H9 (cell line): ENCODE data around the gene LIN54. TPM values are rescaled to one million over a fixed set of nuclear protein-coding genes. Genes with fewer than 3 reads are reported as not detected.

ENCODE experiments used
- DNase-seq: peaks from one replicate; pipeline ENCODE4 v3.0.0-alpha.2; 2017
- H2AFZ ChIP-seq: one replicate; pipeline ENCODE4 v1.6.1; 2013; ENCODE audit warnings: mild to moderate bottlenecking, low read length, control low read depth, moderate library complexity
- H2AK5ac ChIP-seq: 2 replicates; pipeline ENCODE4 v1.6.1; 2013; ENCODE audit warnings: low read length, control low read depth, mixed read lengths; ENCODE audit not compliant: insufficient read length
- H2BK120ac ChIP-seq: one replicate; pipeline ENCODE4 v1.6.1; 2013; ENCODE audit warnings: low read depth, mild to moderate bottlenecking, low read length, control low read depth, inconsistent platforms; ENCODE audit not compliant: poor library complexity, severe bottlenecking
- H2BK12ac ChIP-seq: 2 replicates; pipeline ENCODE4 v1.6.1; 2013; ENCODE audit warnings: low read length, control low read depth, mixed read lengths, low read depth; ENCODE audit not compliant: insufficient read length
- H2BK15ac ChIP-seq: 2 replicates; pipeline ENCODE4 v1.6.1; 2013; ENCODE audit warnings: low read depth, low read length, control low read depth
- H2BK20ac ChIP-seq: one replicate; pipeline ENCODE4 v1.6.1; 2013; ENCODE audit warnings: low read depth, mild to moderate bottlenecking, low read length, control low read depth, inconsistent platforms; ENCODE audit not compliant: poor library complexity, severe bottlenecking
- H2BK5ac ChIP-seq: 2 replicates; pipeline ENCODE4 v1.6.1; 2013; ENCODE audit warnings: low read length, control low read depth, mixed read lengths; ENCODE audit not compliant: insufficient read length
- H3K14ac ChIP-seq: 2 replicates; pipeline ENCODE4 v1.6.1; 2013; ENCODE audit warnings: low read length, control low read depth; ENCODE audit not compliant: insufficient read depth
- H3K18ac ChIP-seq: 2 replicates; pipeline ENCODE4 v1.6.1; 2013; ENCODE audit warnings: low read depth, mild to moderate bottlenecking, mixed read lengths, low read length, control low read depth; ENCODE audit not compliant: insufficient read length
- H3K23ac ChIP-seq: 2 replicates; pipeline ENCODE4 v1.6.1; 2013; ENCODE audit warnings: low read length, control low read depth, mixed read lengths, low read depth; ENCODE audit not compliant: insufficient read length
- H3K23me2 ChIP-seq: 2 replicates; pipeline ENCODE4 v1.6.1; 2013; ENCODE audit warnings: low read depth, mild to moderate bottlenecking, mixed read lengths, low read length, control low read depth; ENCODE audit not compliant: insufficient read length, poor library complexity, severe bottlenecking
- H3K27ac ChIP-seq: 2 replicates; pipeline ENCODE4 v1.5.1; 2013; ENCODE audit warnings: low read length, control low read depth, mixed read lengths, low read depth; ENCODE audit not compliant: insufficient read length
- H3K27me3 ChIP-seq: 2 replicates; pipeline ENCODE4 v1.6.1; 2013; ENCODE audit warnings: low read length, control low read depth, inconsistent platforms; ENCODE audit not compliant: insufficient read depth
- H3K4ac ChIP-seq: 2 replicates; pipeline ENCODE4 v1.6.1; 2013; ENCODE audit warnings: low read depth, mild to moderate bottlenecking, control low read depth, inconsistent platforms, low read length, moderate library complexity
- H3K4me1 ChIP-seq: 2 replicates; pipeline ENCODE4 v1.6.1; 2013; ENCODE audit warnings: low read length, control low read depth, inconsistent platforms; ENCODE audit not compliant: insufficient read depth
- H3K4me2 ChIP-seq: 2 replicates; pipeline ENCODE4 v1.6.1; 2013; ENCODE audit warnings: low read length, control low read depth, mixed read lengths; ENCODE audit not compliant: insufficient read length, insufficient read depth
- H3K56ac ChIP-seq: 2 replicates; pipeline ENCODE4 v1.6.1; 2013; ENCODE audit warnings: low read depth, mild to moderate bottlenecking, mixed read lengths, low read length, control low read depth; ENCODE audit not compliant: insufficient read length
- H3K79me1 ChIP-seq: 2 replicates; pipeline ENCODE4 v1.6.1; 2013; ENCODE audit warnings: low read depth, mild to moderate bottlenecking, moderate library complexity, low read length, control low read depth, inconsistent platforms; ENCODE audit not compliant: insufficient read depth, poor library complexity, severe bottlenecking
- H3K79me2 ChIP-seq: 2 replicates; pipeline ENCODE4 v1.6.1; 2013; ENCODE audit warnings: low read length, control low read depth, inconsistent platforms; ENCODE audit not compliant: insufficient read depth
- H3K9ac ChIP-seq: 2 replicates; pipeline ENCODE4 v1.6.1; 2013; ENCODE audit warnings: low read length, control low read depth, mixed read lengths; ENCODE audit not compliant: insufficient read length; ENCODE audit errors: extremely low read depth
- H3K9me3 ChIP-seq: one replicate; pipeline ENCODE4 v1.6.1; 2013; ENCODE audit warnings: low read depth, low read length, inconsistent platforms; ENCODE audit not compliant: control insufficient read depth
- H3T11ph ChIP-seq: one replicate; pipeline ENCODE4 v1.6.1; 2013; ENCODE audit warnings: mild to moderate bottlenecking, low read length, control low read depth, inconsistent platforms
- H4K20me1 ChIP-seq: one replicate; pipeline ENCODE4 v1.6.1; 2013; ENCODE audit not compliant: control insufficient read depth, insufficient read length, insufficient read depth
- H4K5ac ChIP-seq: 2 replicates; pipeline ENCODE4 v1.6.1; 2013; ENCODE audit warnings: low read depth, mild to moderate bottlenecking, mixed read lengths, low read length, control low read depth; ENCODE audit not compliant: insufficient read length
- H4K8ac ChIP-seq: replicated peaks from 2 replicates; pipeline ENCODE4 v1.6.1; 2013; ENCODE audit warnings: low read length, control low read depth, mixed read lengths, low read depth; ENCODE audit not compliant: insufficient read length
- H4K91ac ChIP-seq: 2 replicates; pipeline ENCODE4 v1.6.1; 2013; ENCODE audit warnings: low read depth, mild to moderate bottlenecking, moderate library complexity, mixed read lengths, low read length, control low read depth; ENCODE audit not compliant: insufficient read length
- H3K27ac Mint-ChIP-seq, 3 experiments: 2 replicates in 2 of 3; 3 replicates in 1 of 3; pipeline ENCODE4 v1.8.0; 2020 to 2021; ENCODE audit warnings: mixed read lengths in 3 of 3, mild to moderate bottlenecking in 1 of 3, moderate library complexity in 1 of 3
- H3K27me3 Mint-ChIP-seq: 2 replicates; pipeline ENCODE4 v1.8.0; 2021; ENCODE audit warnings: low read depth, mild to moderate bottlenecking, moderate library complexity, mixed read lengths
- H3K36me3 Mint-ChIP-seq, 3 experiments: 2 replicates in 2 of 3; 3 replicates in 1 of 3; pipeline ENCODE4 v1.8.0; 2020 to 2021; ENCODE audit warnings: low read depth in 3 of 3, mixed read lengths in 3 of 3; ENCODE audit not compliant: insufficient read depth in 1 of 3
- H3K4me1 Mint-ChIP-seq, 2 experiments: 2 replicates each; pipeline ENCODE4 v1.8.0; 2020; ENCODE audit warnings: mixed read lengths in 2 of 2
- H3K4me3 Mint-ChIP-seq, 2 experiments: 2 replicates in 1 of 2; 3 replicates in 1 of 2; pipeline ENCODE4 v1.8.0; 2020 to 2021; ENCODE audit warnings: mild to moderate bottlenecking in 2 of 2, mixed read lengths in 2 of 2, moderate library complexity in 1 of 2
- H3K9me3 Mint-ChIP-seq, 2 experiments: 2 replicates in 1 of 2; 3 replicates in 1 of 2; pipeline ENCODE4 v1.8.0; 2020; ENCODE audit warnings: mild to moderate bottlenecking in 2 of 2, mixed read lengths in 2 of 2, moderate library complexity in 1 of 2
- WGBS: extraction: QIAGEN DNeasy Blood & Tissue Kit; methylation state at CpG from one replicate; pipeline ENCODE4 v1.1.7; 2013; ENCODE audit warnings: missing lambda C conversion rate, low lambda C conversion rate, mixed read lengths; ENCODE audit not compliant: insufficient read length; ENCODE audit errors: extremely low coverage; 5-methylcytosine and 5-hydroxymethylcytosine counted together
- total RNA-seq: library from RNA; stranded (reverse); gene quantifications from 2 replicates; pipeline ENCODE4 v1.2.1, GENCODE V29; 2021
- TF ChIP-seq, protein P1 (sequence below): fragments of 200-600 bp; sonication (generic); conservative IDR thresholded peaks from 3 replicates; pipeline ENCODE4 v1.8.0; 2021; ENCODE audit warnings: antibody characterized with exemption, mild to moderate bottlenecking

Gene LIN54
- total RNA-seq, 1 experiment from 2014 or later: 16.3 TPM

DNA sequence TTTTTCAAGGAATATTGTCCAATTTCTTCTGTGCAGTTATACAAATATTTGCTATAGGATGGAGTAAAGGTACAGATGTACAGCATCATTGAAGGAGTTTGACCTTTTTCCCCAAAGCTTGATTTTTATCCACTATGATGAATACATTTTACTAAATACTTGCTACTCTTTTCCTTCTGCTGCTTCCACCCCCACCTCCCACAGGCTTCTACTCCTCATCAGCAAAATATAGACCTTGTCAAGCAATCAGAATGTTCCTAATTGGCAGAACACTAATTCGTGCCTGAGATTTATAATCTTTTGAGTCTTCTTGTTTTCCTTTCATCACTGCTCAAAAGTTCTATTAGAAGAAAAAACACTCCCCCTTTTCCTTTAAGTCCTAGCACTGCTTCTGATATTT, 113.9 kb downstream of the LIN54 start:
- no peaks in the 10 kb centered on the region; the same call in 1 of the 2 replicates for H3K4me1 ChIP-seq
- H3K9ac ChIP-seq: no peak overlapping the region
- no peak overlapping the region for H3K18ac ChIP-seq
- no peak overlapping the region for H3K14ac ChIP-seq
- Mint-ChIP-seq H3K36me3 (peaks cover 32 to 45% (median 34%) of the 10 kb centered on the region in 3 experiments), H3K27ac (no peak overlapping the region; a peak in 1 of 7 replicates), H3K27me3 (no peaks in the 10 kb centered on the region), H3K4me1 (peaks cover 25 to 32% of the 10 kb centered on the region in 2 experiments), H3K4me3 (peak overlapping the region in 1 of 2 experiments; percentile 4; a peak in 1 of 5 replicates), H3K9me3 (no peaks in the 10 kb centered on the region)
- H3K23ac ChIP-seq: no peak overlapping the region
- no peak overlapping the region for H2BK15ac ChIP-seq
- no peak overlapping the region for H4K5ac ChIP-seq
- H2AK5ac ChIP-seq: no peak overlapping the region
- H3K23me2 ChIP-seq: peaks cover 11% of the 10 kb centered on the region
- no peak overlapping the region for H3K4me2 ChIP-seq
- no peak overlapping the region for H2BK120ac ChIP-seq
- no peak overlapping the region for H2BK12ac ChIP-seq
- H3K79me2 ChIP-seq: peaks cover 24% of the 10 kb centered on the region; the same call in 1 of the 2 replicates
- no peak overlapping the region for H2BK20ac ChIP-seq
- no peak overlapping the region for H3T11ph ChIP-seq
- TF ChIP-seq, protein P1, sequence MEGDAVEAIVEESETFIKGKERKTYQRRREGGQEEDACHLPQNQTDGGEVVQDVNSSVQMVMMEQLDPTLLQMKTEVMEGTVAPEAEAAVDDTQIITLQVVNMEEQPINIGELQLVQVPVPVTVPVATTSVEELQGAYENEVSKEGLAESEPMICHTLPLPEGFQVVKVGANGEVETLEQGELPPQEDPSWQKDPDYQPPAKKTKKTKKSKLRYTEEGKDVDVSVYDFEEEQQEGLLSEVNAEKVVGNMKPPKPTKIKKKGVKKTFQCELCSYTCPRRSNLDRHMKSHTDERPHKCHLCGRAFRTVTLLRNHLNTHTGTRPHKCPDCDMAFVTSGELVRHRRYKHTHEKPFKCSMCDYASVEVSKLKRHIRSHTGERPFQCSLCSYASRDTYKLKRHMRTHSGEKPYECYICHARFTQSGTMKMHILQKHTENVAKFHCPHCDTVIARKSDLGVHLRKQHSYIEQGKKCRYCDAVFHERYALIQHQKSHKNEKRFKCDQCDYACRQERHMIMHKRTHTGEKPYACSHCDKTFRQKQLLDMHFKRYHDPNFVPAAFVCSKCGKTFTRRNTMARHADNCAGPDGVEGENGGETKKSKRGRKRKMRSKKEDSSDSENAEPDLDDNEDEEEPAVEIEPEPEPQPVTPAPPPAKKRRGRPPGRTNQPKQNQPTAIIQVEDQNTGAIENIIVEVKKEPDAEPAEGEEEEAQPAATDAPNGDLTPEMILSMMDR: no peak
- H3K79me1 ChIP-seq: no peaks in the 10 kb centered on the region
- H4K20me1 ChIP-seq: no peaks in the 10 kb centered on the region
- H3K27me3 ChIP-seq: no peaks in the 10 kb centered on the region
- H2AFZ ChIP-seq: no peak overlapping the region
- no peak overlapping the region for H3K4ac ChIP-seq
- H3K27ac ChIP-seq: no peak overlapping the region
- H4K91ac ChIP-seq: no peak overlapping the region
- DNase-seq: no peak
- H2BK5ac ChIP-seq: no peak overlapping the region
- WGBS: no CpG with 5 or more reads among the region's 1 CpG
- no peak overlapping the region for H3K56ac ChIP-seq
- H4K8ac ChIP-seq: no peak overlapping the region
- H3K9me3 ChIP-seq: no peaks in the 10 kb centered on the region
